ENCODE measurements around the gene BAIAP2L2. TPM values are rescaled to one million over a fixed set of nuclear protein-coding genes. Genes with fewer than 3 reads are reported as not detected.

The BAIAP2L2 gene
- total RNA-seq, 1 experiment from 2014 or later = 2.3 TPM

DNA sequence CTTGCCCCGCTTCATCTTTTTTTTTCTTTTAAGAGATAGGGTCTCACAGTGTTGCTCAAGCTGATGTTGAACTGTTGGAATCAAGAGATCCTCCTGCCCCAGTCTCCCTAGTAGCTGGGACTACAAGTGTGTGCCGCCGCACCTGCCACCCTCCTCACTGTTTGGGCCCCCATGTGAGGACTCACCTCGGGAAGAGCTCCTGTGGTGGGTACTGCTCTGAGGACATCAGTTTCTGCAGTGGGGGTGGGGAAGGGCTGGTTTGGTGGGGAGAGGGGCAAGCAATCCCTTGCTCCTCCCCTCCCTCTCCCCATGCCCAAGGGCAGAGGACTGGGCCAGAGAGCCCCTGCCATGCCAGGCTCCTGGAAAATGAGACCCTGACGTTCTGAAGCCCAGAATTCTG is 25.0 kb downstream of the BAIAP2L2 start:
- Histone ChIP-seq H2BK20ac (ENCODE audit: low read depth, low read length, poor library complexity, severe bottlenecking) (no peak overlapping the region), H3K4me1 (ENCODE audit: insufficient read depth, low read length) (no peaks in the 10 kb centered on the region; the same call in 1 of the 2 replicates), H3K14ac (ENCODE audit: insufficient read depth, low read length) (no peak overlapping the region), H3K23ac (ENCODE audit: insufficient read length, low read depth, low read length) (no peak overlapping the region), H3K4ac (ENCODE audit: low read depth, low read length) (no peak overlapping the region), H2BK15ac (ENCODE audit: low read depth, low read length) (no peak overlapping the region), H2BK120ac (ENCODE audit: low read depth, low read length, poor library complexity, severe bottlenecking) (no peak overlapping the region), H3K79me2 (ENCODE audit: insufficient read depth, low read length) (no peaks in the 10 kb centered on the region), H3K9ac (ENCODE audit: extremely low read depth, insufficient read length, low read length) (no peak overlapping the region), H3K27ac (ENCODE audit: insufficient read length, low read depth, low read length) (no peak overlapping the region), H2AK5ac (ENCODE audit: insufficient read length, low read length) (no peak overlapping the region), H3K27me3 (ENCODE audit: insufficient read depth, low read length) (peaks cover 5% of the 10 kb centered on the region; the same call in 1 of the 2 replicates), H3K9me3 (ENCODE audit: control insufficient read depth, low read depth, low read length) (no peaks in the 10 kb centered on the region), H3K23me2 (ENCODE audit: insufficient read length, low read depth, low read length, poor library complexity, severe bottlenecking) (no peaks in the 10 kb centered on the region), H3K56ac (ENCODE audit: insufficient read length, low read depth, low read length) (no peak overlapping the region), H3K4me2 (ENCODE audit: insufficient read depth, insufficient read length, low read length) (no peak overlapping the region), H2BK12ac (ENCODE audit: insufficient read length, low read depth, low read length) (no peak overlapping the region), H4K91ac (ENCODE audit: insufficient read length, low read depth, low read length) (no peak overlapping the region), H4K8ac (replicated peaks; ENCODE audit: insufficient read length, low read depth, low read length) (no peak overlapping the region), H3K18ac (ENCODE audit: insufficient read length, low read depth, low read length) (no peak overlapping the region), H3T11ph (ENCODE audit: low read length) (no peak overlapping the region), H2AFZ (ENCODE audit: low read length) (no peak overlapping the region), H3K79me1 (ENCODE audit: insufficient read depth, low read depth, low read length, poor library complexity, severe bottlenecking) (no peaks in the 10 kb centered on the region), H4K20me1 (ENCODE audit: control insufficient read depth, insufficient read depth, insufficient read length) (no peaks in the 10 kb centered on the region), H2BK5ac (ENCODE audit: insufficient read length, low read length) (no peak overlapping the region), H4K5ac (ENCODE audit: insufficient read length, low read depth, low read length) (no peak overlapping the region)
- no peak overlapping the region for H3K4me3 Mint-ChIP-seq
- peaks cover 11% of the 10 kb centered on the region for H3K27me3 Mint-ChIP-seq (ENCODE audit: low read depth)
- no CpG with 5 or more reads among the region's 5 CpGs for WGBS (ENCODE audit: extremely low coverage, insufficient read length, low lambda C conversion rate)
- DNase-seq = no peak
- no peak overlapping the region for H3K27ac Mint-ChIP-seq
- peaks cover 1 to 10% (median 9%) of the 10 kb centered on the region in 3 experiments; a peak in 3 of 7 replicates for H3K36me3 Mint-ChIP-seq (ENCODE audit: insufficient read depth in 1 of 3, low read depth in 3 of 3)
- H3K9me3 Mint-ChIP-seq = no peaks in the 10 kb centered on the region
- H3K4me1 Mint-ChIP-seq = peaks cover 13 to 40% of the 10 kb centered on the region in 2 experiments
- no peak for TF ChIP-seq CTCF (conservative IDR thresholded peaks at IDR 0.05)

All from H9 (cell line).